22Rv1 (cell line): ENCODE data around the gene PLA2G4A.

Experiments
- H3K27ac ChIP-seq: fragments of 450-650 bp; 2 replicates; pipeline ENCODE4 v1.5.1; 2017
- CTCF ChIP-seq: fragments of 450-650 bp; IDR thresholded peaks from 2 replicates; pipeline ENCODE4 v1.5.1; 2017; ENCODE audit warnings: mild to moderate bottlenecking
- ZFX ChIP-seq: fragments of 450-650 bp; IDR thresholded peaks from 2 replicates; pipeline ENCODE4 v1.6.1; 2017; ENCODE audit warnings: antibody characterized with exemption, borderline replicate concordance

Gene PLA2G4A

GRCh38 chr1:186828611-186829454, at the start of gene PLA2G4A:
TSS of gene PLA2G4A (plus strand) at chr1:186828949. CDS start at chr1:186854355, 25,406 bp downstream.
- H3K27ac ChIP-seq, result peak within 1 kb of the TSS; percentile 63
- TF ChIP-seq ZFX, result no peak
- 0 out of 2 replicates have a peak, but pooled peaks have one; percentile 4 for TF ChIP-seq CTCF

GRCh38 chr1:186780076-186780475, 48.7 kb upstream of the PLA2G4A start:
- TF ChIP-seq ZFX, result no peak
- TF ChIP-seq CTCF, result no peak

GRCh38 chr1:186781730-186782129, 47.0 kb upstream of the PLA2G4A start:
- TF ChIP-seq CTCF (no peak), ZFX (no peak)
- no peak overlapping the region for H3K27ac ChIP-seq

More at GRCh38 chr1:186780076-186780475, 48.7 kb upstream of the PLA2G4A start:
- no peak overlapping the region for H3K27ac ChIP-seq

GRCh38 chr1:186782791-186783190, 46.0 kb upstream of the PLA2G4A start:
- TF ChIP-seq ZFX (no peak), CTCF (no peak)
- H3K27ac ChIP-seq, result no peak overlapping the region

- H3K27ac ChIP-seq, result no peak overlapping the region
- TF ChIP-seq ZFX (no peak), CTCF (no peak)
Observed at GRCh38 chr1:186783193-186783592, 45.6 kb upstream of the PLA2G4A start.

GRCh38 chr1:186785503-186785902, 43.2 kb upstream of the PLA2G4A start:
- TF ChIP-seq ZFX, result no peak
- no peak for TF ChIP-seq CTCF
- no peak overlapping the region for H3K27ac ChIP-seq

GRCh38 chr1:186790101-186790500, 38.6 kb upstream of the PLA2G4A start:
- no peak overlapping the region for H3K27ac ChIP-seq
- TF ChIP-seq ZFX (no peak), CTCF (no peak)
